Naive thymus-derived CD4-positive, alpha-beta T cell (primary cell): Measurements from ENCODE around the gene QRFP. TPM values are rescaled to one million over a fixed set of nuclear protein-coding genes. Genes with fewer than 3 reads are reported as not detected.

Source experiments
- ATAC-seq: fragments of 150-1000 bp; cut with Tn5 transposase; 2 replicates; pipeline ENCODE4 v1.10.0; 2021; ENCODE audit warnings: mild to moderate bottlenecking, moderate library complexity
- CTCF ChIA-PET: fragments of 350-600 bp; sonication (Branson Sonifier 250); formaldehyde crosslinking; loops from one replicate; lab custom pipeline; 2021; ENCODE audit warnings: antibody characterized with exemption; lab: Charles Lee
- POLR2A ChIA-PET: fragments of 350-600 bp; sonication (Branson Sonifier 250); formaldehyde crosslinking; loops from one replicate; lab custom pipeline; 2021; ENCODE audit warnings: antibody characterized with exemption, inconsistent platforms; lab: Charles Lee
- DNase-seq, 9 donors: peaks; one replicate each; pipeline versions ENCODE4 v3.0.0 to v3.0.0-alpha.2; 2020 to 2022; ENCODE audit warnings: mixed read lengths in 1 of 9
- H3K27ac ChIP-seq: one replicate; pipeline ENCODE4 v1.7.0; 2013; ENCODE audit warnings: mild to moderate bottlenecking, low read depth, low read length, moderate library complexity
- H3K27me3 ChIP-seq, 2 donors: one replicate each; pipeline ENCODE4 v1.7.0; 2013; ENCODE audit warnings: low read length in 2 of 2, mild to moderate bottlenecking in 2 of 2, moderate library complexity in 2 of 2; ENCODE audit not compliant: control insufficient read depth in 2 of 2, insufficient read depth in 2 of 2
- H3K36me3 ChIP-seq, 3 experiments: 1 replicate in 2 of 3; 2 replicates in 1 of 3; pipeline ENCODE4 v1.7.0; 2013; ENCODE audit warnings: low read length in 3 of 3, mild to moderate bottlenecking in 3 of 3, moderate library complexity in 1 of 3; ENCODE audit not compliant: insufficient read depth in 3 of 3, control insufficient read depth in 2 of 3
- H3K4me1 ChIP-seq, 2 donors: one replicate each; pipeline ENCODE4 v1.7.0; 2013; ENCODE audit warnings: low read length in 2 of 2, mild to moderate bottlenecking in 2 of 2, moderate library complexity in 1 of 2; ENCODE audit not compliant: control insufficient read depth in 2 of 2, insufficient read depth in 2 of 2
- H3K4me3 ChIP-seq: 2 replicates; pipeline ENCODE4 v1.7.0; 2013; ENCODE audit warnings: mild to moderate bottlenecking, low read length
- H3K9me3 ChIP-seq, 3 experiments: 1 replicate in 2 of 3; 2 replicates in 1 of 3; pipeline ENCODE4 v1.7.0; 2013; ENCODE audit warnings: low read length in 3 of 3; ENCODE audit not compliant: control insufficient read depth in 2 of 3
- H3K27ac Mint-ChIP-seq, 9 donors: one replicate each; pipeline ENCODE4 v1.8.0; 2020 to 2022; ENCODE audit warnings: mixed read lengths in 9 of 9, mild to moderate bottlenecking in 8 of 9, moderate library complexity in 5 of 9, inconsistent platforms in 2 of 9
- H3K27me3 Mint-ChIP-seq, 5 donors: one replicate each; pipeline ENCODE4 v1.8.0; 2021 to 2022; ENCODE audit warnings: mixed read lengths in 5 of 5, mild to moderate bottlenecking in 1 of 5
- H3K36me3 Mint-ChIP-seq, 5 donors: one replicate each; pipeline ENCODE4 v1.8.0; 2020 to 2022; ENCODE audit warnings: mixed read lengths in 5 of 5, mild to moderate bottlenecking in 3 of 5, inconsistent platforms in 1 of 5
- H3K4me1 Mint-ChIP-seq, 7 donors: one replicate each; pipeline ENCODE4 v1.8.0; 2020 to 2022; ENCODE audit warnings: mixed read lengths in 7 of 7, mild to moderate bottlenecking in 3 of 7, inconsistent platforms in 1 of 7
- H3K4me3 Mint-ChIP-seq, 10 donors: one replicate each; pipeline ENCODE4 v1.8.0; 2020 to 2022; ENCODE audit warnings: mild to moderate bottlenecking in 10 of 10, mixed read lengths in 10 of 10, moderate library complexity in 6 of 10, inconsistent platforms in 2 of 10
- H3K9me3 Mint-ChIP-seq, 11 donors: one replicate each; pipeline ENCODE4 v1.8.0; 2020 to 2022; ENCODE audit warnings: mixed read lengths in 11 of 11, mild to moderate bottlenecking in 4 of 11, inconsistent platforms in 1 of 11, moderate library complexity in 1 of 11
- intact Hi-C, 2 donors: fragments of 100-400 bp; cut with micrococcal nuclease; formaldehyde crosslinking; loops; one replicate each; pipeline ENCODE4 v1.15.1; 2023
- polyA plus RNA-seq, 2 donors: library from polyadenylated mRNA; unstranded; fragments of 300-500 nt; fragmentation: Illumina TruSeq; gene quantifications; one replicate each; pipeline ENCODE4 v1.2.3, GENCODE V29; 2021
- total RNA-seq, 6 experiments: library from RNA in 5 of 6; stranded (reverse) in 5 of 6; gene quantifications; 1 replicate in 5 of 6; 2 replicates in 1 of 6; pipeline ENCODE4 v1.2.3 and lab custom pipeline; 2021 to 2026

The QRFP gene
- total and polyA plus RNA-seq, 7 experiments from 2014 or later: not detected

GRCh38 chr9:130903194-130904069, 6.8 kb upstream of the QRFP start:
- intact Hi-C loops: no loop called here
- POLR2A ChIA-PET: no interaction called here
- Histone ChIP-seq H3K9me3 (no peaks in the 10 kb centered on the region), H3K27me3 (no peaks in the 10 kb centered on the region), H3K4me3 (no peak overlapping the region), H3K4me1 (no peaks in the 10 kb centered on the region), H3K27ac (no peak overlapping the region), H3K36me3 (no peaks in the 10 kb centered on the region)
- H3K4me1 Mint-ChIP-seq: no peaks in the 10 kb centered on the region
- H3K27me3 Mint-ChIP-seq: peaks cover 0 to 6% (median 0%) of the 10 kb centered on the region in 5 donors
- H3K4me3 Mint-ChIP-seq: no peak overlapping the region
- CTCF ChIA-PET: no interaction called here
- H3K36me3 Mint-ChIP-seq: no peaks in the 10 kb centered on the region
- no peaks in the 10 kb centered on the region for H3K9me3 Mint-ChIP-seq
- no peak for DNase-seq
- no peak overlapping the region for H3K27ac Mint-ChIP-seq
- ATAC-seq: no peak

- Mint-ChIP-seq H3K27me3 (peaks cover 0 to 6% (median 0%) of the 10 kb centered on the region in 5 donors), H3K27ac (no peak overlapping the region), H3K4me3 (no peak overlapping the region), H3K4me1 (no peaks in the 10 kb centered on the region), H3K36me3 (no peaks in the 10 kb centered on the region), H3K9me3 (no peaks in the 10 kb centered on the region)
- H3K27me3 ChIP-seq: no peaks in the 10 kb centered on the region
- no peak overlapping the region for H3K27ac ChIP-seq
- H3K36me3 ChIP-seq: no peaks in the 10 kb centered on the region
- DNase-seq: no peak
- no peak for ATAC-seq
- H3K4me1 ChIP-seq: no peaks in the 10 kb centered on the region
- H3K9me3 ChIP-seq: no peaks in the 10 kb centered on the region
- POLR2A ChIA-PET: no interaction called here
- CTCF ChIA-PET: no interaction called here
- H3K4me3 ChIP-seq: no peak overlapping the region
- intact Hi-C loops: no loop called here
These were observed 5.9 kb upstream of the QRFP start for GRCh38 chr9:130902204-130903185.

DNA sequence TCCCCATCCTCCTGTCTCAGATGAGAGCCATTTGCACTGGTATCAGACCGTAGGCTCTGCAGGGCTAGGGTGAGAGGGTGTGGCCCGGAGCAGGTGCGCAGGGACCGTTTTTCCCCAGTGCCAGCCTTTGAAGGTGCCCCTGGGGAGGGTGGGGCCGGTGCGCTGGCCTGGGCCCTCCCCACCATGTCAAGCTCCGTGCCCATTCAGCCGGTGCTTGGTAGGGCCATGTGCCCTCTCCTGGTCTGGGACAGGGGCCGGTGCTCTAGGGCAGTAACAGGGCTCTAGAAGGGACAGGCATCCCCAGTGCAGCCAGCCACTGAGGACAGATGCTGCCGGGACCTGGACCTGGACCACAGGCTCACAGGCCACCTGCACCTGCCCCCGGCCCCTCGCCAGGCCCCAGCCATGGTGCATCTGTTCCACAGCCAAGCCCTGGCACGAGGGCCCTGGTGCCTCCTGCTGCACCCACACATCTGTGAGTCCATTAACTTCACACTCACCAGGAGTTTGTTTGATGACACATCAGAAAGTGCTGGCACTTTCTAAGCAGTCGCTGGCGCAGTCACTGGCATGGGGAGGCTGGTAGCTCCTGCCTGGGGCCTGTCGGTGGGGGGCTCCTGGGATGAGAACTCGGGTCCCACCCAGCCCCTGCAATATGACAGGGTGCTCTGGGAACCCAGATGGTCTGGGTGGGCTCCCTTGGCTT, 5.0 kb upstream of the QRFP start:
- peaks cover 0 to 5% (median 0%) of the 10 kb centered on the region in 5 donors for H3K27me3 Mint-ChIP-seq
- no peaks in the 10 kb centered on the region for H3K36me3 Mint-ChIP-seq
- intact Hi-C loops: no loop called here

GRCh38 chr9:130900701-130901497, 4.3 kb upstream of the QRFP start:
- Mint-ChIP-seq H3K9me3 (no peaks in the 10 kb centered on the region), H3K4me1 (no peaks in the 10 kb centered on the region), H3K27ac (peak overlapping the region in 1 of 9 donors; percentile 14), H3K27me3 (peaks cover 0 to 5% (median 0%) of the 10 kb centered on the region in 5 donors), H3K36me3 (no peaks in the 10 kb centered on the region), H3K4me3 (no peak overlapping the region)
- DNase-seq (no peak), ATAC-seq (no peak)
- Histone ChIP-seq H3K36me3 (no peaks in the 10 kb centered on the region), H3K27me3 (no peaks in the 10 kb centered on the region), H3K27ac (no peak overlapping the region), H3K4me1 (no peaks in the 10 kb centered on the region), H3K4me3 (no peak overlapping the region), H3K9me3 (no peaks in the 10 kb centered on the region)
- ChIA-PET POLR2A (no interaction called here), CTCF (no interaction called here)
- intact Hi-C loops: no loop called here

More for the DNA sequence above, 5.0 kb upstream of the QRFP start:
- POLR2A ChIA-PET: no interaction called here
- Histone ChIP-seq H3K27me3 (no peaks in the 10 kb centered on the region), H3K9me3 (no peaks in the 10 kb centered on the region), H3K4me3 (no peak overlapping the region), H3K4me1 (no peaks in the 10 kb centered on the region), H3K27ac (no peak overlapping the region), H3K36me3 (no peaks in the 10 kb centered on the region)
- ATAC-seq: no peak
- CTCF ChIA-PET: no interaction called here
- Mint-ChIP-seq H3K4me1 (no peaks in the 10 kb centered on the region), H3K27ac (no peak overlapping the region), H3K4me3 (no peak overlapping the region), H3K9me3 (no peaks in the 10 kb centered on the region)
- no peak for DNase-seq

DNA sequence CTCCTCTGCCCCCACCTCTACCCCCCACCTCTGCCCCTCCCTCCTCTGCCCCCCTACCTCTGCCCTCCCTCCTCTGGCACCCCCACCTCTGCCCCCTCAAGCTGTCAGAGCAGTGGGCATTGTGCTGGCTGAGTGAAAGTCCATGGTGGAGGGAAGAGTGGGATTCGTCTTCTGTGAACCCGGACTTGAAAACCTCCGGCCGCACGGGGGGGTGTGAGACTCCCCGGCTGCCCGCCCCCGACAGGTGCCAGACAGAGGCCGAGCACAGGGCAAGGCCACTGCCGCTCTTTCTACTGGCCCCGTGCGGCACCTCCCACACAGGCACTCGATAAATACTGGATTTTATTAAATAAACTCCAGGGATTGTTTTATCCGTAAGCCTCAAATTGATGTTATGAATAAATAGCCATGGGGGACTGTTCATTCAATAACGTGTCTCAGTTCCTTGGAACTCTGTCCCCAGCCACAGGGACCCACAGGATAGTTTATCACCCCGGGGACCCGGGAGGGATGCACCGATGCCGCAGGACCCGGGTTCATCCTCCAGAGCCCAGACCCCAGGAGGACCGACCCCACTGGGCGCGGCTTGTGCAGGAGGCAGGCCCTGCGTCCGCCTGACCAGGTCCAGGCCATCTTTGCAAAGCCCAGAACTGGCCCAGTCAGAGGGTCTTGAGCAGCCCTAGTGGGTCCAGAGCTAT, 2.6 kb upstream of the QRFP start:
- H3K9me3 Mint-ChIP-seq: no peaks in the 10 kb centered on the region
- H3K27me3 Mint-ChIP-seq: peaks cover 0 to 5% (median 0%) of the 10 kb centered on the region in 5 donors
- Histone ChIP-seq H3K4me3 (no peak overlapping the region), H3K4me1 (no peaks in the 10 kb centered on the region), H3K36me3 (no peaks in the 10 kb centered on the region), H3K9me3 (no peaks in the 10 kb centered on the region), H3K27ac (no peak overlapping the region), H3K27me3 (no peaks in the 10 kb centered on the region)
- ATAC-seq (no peak), DNase-seq (no peak)
- ChIA-PET POLR2A (no interaction called here), CTCF (no interaction called here)
- H3K4me3 Mint-ChIP-seq: no peak overlapping the region
- H3K36me3 Mint-ChIP-seq: no peaks in the 10 kb centered on the region
- H3K27ac Mint-ChIP-seq: no peak overlapping the region
- H3K4me1 Mint-ChIP-seq: no peaks in the 10 kb centered on the region
- intact Hi-C loops: no loop called here
